Suppressor macrophage (primary cell): ENCODE results near the gene MPND.
"Not testable (repeated sequence)": the region's sequence is repeated elsewhere in the genome, so short reads cannot be mapped to it uniquely, and the experiment has no call there.

ENCODE experiments used
- DNase-seq, 4 experiments: peaks; one replicate each; pipeline ENCODE4 v3.0.0-alpha.2; 2020 to 2022

Gene MPND

DNA sequence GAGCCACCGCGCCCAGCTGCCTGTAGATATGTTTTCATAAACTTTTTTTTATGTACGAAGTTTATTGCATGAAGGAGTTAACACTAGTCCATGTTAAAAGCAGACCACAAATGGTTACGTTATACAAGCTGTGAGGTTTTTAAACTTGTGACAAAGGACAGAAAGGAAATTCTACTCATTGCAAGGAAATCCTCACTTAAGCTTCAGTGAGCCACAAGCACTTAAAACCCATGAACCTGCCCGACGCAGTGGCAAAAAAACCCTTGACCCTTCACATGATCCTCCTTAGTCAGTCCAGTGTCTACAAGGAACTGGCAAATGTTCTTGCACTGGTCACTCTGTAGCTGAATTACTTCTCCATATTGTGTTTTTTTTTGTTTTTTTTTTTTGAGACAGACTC lies 4.2 kb downstream of the MPND start:
- DNase-seq = peak; percentile 78 to 88 (median 87)

DNA sequence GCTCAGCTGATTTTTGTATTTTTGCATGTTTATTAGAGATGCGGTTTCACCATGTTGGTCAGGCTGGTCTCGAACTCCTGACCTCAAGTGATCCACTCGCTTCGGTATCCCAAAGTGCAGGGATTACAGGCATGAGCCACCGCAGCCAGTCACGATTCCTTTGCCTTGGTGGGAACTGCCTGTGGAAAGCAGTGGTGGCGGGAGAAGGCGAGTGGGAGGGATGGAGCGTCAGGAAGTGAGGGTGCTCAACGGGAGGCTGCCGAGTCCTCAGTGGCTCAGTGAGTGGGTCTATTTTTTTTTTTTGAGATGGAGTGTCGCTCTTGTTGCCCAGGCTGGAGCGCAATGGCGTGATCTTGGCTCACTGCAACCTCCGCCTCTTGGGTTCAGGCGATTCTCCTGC lies 5.9 kb downstream of the MPND start:
- not testable (repeated sequence) for DNase-seq

DNA sequence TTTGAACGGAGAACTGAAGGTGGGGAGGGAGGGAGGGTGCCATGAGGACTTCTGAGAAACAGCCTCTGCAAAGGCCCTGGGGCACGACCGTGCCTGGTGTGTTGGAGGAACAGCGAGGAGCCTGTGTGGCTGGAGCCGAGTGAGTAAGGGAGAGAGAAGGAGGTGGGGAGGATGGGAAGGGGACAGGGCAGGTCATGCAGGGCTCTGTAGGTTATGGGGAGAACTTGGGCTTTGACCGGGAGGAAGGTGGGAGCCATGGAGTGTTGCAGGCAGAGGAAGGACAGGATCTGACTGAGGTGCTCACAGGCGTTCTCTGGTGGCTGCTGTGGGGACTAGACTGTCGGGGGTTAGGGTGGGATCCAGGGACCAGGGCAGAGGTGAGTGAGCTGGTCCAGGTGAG lies 6.7 kb downstream of the MPND start:
- no peak for DNase-seq

DNA sequence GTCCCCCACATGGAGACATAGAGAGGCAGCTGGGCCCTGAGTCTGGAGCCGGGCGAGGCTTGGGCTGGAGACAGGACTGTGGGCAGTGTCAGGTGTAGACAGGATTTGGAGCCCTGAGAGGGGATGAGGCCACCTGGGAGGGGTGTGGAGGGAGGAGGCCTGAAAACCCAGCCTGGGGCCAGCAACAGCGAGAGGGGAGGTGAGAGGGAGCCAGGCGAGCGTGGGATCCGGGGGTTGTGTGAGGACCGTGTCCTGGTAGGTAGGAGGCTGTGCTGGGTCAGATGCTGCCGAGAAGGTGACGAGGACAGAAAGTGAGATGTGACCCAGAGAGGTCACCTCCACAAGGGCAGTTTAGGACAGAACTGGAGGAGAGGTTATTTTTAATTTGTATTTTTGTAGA lies 7.4 kb downstream of the MPND start:
- no peak for DNase-seq

DNA sequence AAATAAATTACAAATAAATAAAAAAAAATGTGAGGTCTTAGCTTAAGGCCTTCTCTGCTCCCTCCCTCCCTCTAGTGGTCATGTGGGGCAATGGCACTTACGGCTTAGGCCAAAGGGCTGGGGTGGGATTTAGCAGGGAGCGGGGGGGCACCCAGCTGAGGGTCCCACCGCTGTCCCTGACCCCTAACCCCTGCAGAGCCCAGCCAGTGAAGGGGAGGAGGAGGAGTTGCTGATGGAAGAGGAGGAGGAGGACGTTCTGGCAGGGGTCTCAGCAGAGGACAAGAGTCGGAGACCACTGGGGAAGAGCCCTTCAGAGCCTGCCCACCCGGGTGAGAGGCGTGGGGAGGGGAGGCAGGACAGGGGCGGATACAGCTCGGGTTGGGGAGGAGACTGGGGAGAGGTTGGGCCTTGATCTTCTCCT lies 9.3 kb downstream of the MPND start:
- DNase-seq = peak; percentile 64 to 80 (median 72)

DNA sequence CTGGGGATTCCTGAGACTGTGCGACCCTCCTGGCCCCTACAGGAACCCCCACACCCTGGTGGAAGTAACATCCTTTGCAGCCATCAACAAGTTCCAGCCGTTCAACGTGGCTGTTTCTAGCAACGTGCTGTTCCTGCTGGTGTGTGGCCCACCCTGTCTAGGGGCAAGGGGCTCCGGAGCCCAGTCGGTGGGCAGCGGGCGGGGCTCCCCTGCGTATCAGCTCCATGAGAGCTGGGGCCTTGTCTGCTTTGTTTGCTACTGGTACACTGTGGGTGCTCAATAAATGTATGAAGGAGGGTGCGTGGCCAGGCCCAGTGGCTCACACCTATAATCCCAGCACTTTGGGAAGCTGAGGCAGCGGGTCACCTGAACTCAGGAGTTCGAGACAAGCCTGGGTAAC lies 10.9 kb downstream of the MPND start:
- DNase-seq = no peak

DNA sequence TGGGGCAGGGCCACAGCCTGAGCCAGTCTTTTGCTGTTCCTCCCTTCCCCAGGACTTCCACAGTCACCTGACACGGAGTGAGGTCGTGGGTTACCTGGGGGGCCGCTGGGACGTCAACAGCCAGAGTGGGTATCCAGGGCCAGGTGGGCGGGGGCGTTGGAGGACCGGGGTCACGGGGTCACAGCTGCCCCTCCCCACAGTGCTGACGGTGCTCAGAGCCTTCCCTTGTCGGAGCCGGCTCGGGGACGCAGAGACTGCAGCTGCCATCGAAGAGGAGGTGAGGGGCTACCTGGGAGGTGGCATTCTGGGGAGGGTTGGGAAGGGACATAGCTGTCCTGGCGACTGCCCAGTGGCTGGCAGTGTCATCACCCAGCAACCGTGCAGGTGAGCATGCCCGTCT lies 11.5 kb downstream of the MPND start:
- DNase-seq = no peak

DNA sequence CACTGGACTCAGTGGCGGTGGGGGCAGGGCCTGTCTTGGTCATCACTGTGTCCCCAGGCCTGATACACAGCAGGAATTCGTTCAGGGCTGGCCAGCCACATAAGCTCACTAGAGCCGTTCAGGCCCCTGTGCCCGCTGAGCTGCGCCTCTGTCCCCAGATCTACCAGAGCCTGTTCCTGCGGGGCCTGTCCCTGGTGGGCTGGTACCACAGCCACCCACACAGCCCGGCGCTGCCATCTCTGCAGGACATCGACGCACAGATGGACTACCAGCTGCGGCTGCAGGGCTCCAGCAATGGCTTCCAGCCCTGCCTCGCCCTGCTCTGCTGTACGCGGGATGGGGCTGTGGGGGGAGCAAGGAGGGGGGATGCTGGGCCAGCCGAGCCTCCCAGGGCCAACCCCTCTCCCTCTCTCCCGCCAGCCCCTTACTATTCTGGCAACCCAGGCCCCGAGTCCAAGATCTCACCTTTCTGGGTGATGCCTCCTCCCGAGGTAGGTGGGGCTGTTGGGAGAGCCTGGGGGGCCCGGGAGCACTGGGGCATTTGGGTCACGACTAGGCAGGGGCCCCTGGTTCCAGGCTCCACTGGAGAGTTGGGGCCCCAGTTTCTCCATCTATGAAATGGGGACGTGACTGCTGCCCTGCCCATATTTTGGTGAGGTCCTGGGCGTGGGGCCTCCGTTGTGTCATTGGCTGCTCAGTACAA lies 13.9 kb downstream of the MPND start:
- DNase-seq = no peak

DNA sequence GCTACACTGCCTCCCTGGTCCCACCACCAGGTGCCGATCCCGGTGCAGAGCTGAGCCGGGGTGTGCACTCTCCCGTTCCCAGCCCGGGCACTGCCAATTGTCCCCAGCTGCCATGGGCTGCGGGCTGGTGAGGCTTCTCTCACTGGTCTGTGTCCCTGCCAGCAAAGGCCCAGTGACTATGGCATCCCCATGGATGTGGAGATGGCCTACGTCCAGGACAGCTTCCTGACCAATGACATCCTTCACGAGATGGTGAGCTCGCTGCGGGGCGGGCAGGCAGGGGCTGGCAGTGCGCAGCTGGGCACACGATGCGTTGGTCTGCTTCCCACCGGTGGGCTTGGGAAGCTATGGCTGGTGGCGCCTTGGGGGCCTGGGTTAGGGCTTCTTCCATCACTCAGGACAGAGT lies 14.6 kb downstream of the MPND start:
- DNase-seq = no peak

DNA sequence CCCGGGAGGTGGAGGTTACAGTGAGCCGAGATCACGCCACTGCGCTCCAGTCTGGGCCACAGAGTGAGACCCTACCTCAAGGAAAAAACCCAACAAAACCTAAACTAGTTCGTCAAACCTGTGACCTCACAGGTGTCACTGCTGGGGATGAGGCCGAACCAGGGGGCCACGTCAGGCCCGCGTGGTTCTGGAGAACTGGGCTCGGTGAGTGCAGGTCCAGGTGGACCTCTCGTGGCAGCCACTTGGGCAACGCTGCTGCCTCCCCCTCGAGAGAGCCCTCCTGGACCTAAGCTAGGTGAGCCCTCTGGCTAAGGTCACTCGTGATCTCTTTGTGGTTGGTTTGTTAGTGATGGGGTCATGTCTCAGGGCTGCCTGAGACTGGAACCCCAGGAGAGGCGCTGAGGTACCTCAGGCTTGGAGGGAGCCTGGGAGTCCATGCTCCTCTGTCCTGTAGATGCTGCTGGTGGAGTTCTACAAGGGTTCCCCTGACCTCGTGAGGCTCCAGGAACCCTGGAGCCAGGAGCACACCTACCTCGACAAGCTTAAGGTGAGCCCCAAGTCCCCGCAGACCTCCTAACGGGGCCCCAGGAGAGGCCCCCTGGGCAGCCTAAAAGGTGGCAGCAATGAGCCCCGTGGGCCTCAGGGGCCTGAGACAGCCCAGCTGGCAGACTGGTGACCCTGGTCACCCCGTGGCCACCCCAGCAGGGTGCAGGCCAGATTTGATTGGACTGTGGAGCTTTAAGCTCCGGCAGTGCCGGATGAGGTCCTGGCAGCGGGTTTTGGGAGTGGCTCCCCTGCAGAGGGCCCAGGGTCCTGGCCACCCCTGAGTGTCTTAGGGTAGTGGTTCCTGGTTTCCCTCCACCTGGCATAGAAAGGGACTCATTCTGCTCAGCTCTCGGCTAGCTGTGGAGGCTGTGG lies 15.6 kb downstream of the MPND start:
- no peak for DNase-seq

DNA sequence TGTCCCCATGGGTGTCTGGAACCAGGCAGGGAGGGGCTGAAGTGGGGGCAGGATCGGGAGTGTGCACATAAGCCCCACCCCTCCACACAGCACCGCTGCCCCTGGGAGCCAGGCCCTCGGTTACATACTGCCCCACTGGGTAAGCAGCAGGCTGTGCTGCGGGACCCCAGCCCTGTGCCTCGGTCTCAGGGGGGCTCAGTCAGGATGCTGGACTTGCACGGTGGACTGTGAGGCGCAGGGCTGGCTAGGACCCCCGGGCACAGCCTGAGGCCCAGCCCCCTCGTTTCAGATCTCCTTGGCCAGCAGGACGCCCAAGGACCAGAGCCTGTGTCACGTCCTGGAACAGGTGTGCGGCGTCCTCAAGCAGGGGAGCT lies 16.3 kb downstream of the MPND start:
- no peak for DNase-seq

DNA sequence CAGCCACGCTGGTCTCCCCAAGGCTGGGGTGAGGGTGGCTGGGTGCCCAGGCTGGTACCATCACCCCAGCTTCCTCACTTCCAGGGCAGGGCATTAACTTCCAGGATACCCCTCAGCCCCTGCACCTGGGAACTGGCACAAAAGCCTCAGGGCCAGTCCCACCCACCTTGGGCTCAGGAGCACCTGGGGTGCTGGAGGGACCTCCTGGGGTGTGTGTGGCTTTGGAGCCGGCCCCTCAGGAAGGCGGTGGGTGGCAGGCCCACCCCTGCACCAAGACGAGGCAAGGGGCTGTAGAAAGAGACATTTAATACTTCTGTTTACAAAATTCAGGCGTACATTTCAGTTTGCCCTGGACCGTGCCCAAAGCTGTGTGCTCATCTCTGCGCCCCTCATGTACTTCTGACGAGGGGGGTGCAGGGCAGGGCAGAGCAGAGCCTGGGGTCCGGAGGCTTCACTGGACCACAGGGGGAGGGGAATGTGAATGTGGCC lies 16.8 kb downstream of the MPND start:
- no peak for DNase-seq

DNA sequence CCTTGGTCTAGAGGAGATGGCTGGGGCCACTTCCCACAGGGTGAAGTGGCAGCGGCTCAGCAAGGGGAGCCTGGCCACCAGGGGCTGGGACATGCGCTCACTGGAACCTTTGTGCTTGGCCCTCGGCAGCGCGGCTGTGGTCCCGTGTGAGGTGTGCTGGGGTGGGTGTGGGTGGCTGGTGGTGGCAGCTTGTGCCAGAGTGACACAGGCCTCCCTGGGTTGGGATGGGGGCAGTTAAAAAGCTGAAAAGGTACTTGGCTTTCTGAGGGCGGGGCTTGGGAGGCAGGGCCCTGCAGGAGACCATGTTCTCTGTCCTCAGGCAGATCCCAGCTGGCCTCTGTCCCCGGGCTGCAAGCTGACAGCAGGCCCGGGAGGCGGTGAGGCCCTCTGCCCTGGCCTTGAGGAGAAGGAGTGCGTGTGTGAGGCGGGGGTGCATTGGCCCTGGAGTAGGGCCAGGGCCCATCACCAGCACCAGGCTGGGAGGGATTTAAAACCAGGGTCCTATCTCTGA lies 17.3 kb downstream of the MPND start:
- DNase-seq = no peak

DNA sequence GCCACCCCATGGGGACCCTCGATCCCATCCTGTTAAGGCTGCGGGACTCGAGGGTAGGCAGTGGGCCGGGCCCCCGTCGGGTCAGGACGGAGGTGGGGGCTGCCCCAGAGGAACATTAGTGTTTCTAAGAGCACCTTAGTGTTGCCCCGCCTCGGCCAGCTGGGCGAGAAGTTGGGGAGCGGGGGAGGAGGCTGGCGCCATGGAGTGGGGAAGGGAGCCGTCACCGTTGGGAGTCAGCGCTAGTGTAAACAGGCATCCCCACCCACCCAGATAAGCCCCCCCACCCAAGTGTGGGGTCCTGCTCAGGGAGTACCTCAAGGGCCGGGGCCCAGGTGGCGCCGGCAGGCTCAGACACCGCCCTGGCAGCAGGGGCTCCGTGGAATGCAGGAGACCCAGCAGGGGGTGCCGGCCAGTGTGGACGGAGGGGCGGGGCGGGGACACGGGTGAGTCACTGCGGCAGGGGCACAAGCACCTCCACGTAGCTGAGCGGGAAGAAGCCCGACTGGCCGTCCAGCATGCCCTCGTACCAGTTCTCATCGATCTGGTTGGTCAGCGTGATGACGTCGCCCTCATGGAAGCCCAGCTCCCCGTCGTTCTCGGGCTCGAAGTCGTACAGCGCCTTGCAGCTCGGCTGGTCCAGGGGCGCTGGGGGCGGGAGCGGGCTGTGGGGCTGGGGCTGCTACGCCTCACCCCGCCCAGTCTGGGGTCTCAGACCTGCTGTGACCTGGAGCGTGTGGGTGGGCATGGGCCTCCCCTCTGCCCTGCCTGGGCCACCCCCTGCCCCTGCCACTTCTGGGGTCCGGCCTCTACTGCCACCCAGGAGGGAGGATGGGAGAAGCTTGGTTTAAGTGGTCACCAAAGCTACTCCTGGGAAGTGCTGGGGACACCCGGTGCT lies 18.0 kb downstream of the MPND start:
- no peak for DNase-seq

DNA sequence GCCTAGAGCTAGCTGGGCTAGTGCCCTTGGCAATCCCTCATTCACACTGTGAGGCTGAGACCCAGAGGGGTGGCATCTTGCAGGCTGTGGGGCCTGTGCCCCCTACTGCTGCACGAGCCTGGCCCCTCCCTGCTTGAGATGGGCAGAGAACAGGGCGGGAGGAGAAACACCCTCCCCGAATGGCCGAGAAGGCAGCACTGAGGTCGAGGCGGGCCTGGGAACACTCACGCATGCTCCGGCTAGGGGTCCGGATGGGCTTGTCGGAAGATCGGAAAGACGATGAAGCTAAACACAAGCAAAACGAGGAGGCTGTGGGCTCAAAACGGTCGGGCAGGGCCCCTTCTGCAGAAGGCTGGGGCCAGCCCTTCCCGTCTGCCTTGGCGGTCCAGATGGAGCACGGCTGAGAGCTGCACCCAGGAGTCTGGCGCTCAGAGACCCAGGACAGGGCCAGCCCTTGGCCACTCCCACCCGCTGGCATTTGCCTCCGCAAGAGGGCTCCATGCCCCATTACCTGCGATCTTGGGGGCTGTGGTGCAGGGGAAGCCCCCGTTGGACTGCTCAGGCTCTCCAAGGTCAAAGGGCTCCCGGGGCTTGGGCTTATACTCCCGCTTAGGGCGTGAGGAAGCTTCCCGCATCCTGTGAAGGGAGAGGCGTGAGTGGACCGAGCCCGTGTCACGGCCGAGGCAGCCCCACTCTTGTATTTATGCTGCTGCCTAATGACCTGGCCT lies 18.9 kb downstream of the MPND start:
- DNase-seq = no peak

DNA sequence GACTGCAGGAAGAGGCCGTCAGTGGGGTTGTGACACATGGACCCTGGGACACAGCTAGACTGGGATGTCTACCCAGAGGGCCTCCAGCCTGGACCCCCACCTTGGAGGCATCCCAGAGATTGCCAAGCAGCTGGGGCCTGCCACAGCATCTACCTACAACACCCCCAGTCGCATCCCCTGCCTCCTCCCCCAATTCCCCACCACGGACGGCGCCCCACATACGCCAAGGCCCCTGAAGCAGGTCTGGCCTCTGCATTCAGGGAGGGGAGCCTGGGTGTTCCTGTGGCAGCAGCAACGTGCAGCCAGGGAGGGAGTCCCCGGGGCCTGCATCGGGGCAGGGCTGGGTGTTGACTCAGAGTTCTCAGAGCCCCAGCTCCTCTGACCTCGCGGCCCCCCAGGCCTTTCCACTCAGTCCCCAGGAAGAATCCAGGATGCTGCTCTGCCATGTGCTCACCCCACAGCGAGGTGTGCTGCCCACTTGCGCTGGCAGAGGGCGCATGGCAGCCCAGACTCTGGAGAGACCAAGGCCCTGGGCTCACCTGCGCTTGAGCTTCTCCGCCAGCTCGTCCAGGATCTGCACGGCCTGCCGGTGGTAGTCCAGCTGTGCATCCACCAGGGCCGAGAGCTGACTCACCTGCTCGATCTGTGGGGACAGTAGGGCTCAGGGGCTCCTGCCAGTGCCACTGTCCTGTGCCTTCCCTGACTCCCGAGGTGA lies 19.6 kb downstream of the MPND start:
- no peak for DNase-seq

DNA sequence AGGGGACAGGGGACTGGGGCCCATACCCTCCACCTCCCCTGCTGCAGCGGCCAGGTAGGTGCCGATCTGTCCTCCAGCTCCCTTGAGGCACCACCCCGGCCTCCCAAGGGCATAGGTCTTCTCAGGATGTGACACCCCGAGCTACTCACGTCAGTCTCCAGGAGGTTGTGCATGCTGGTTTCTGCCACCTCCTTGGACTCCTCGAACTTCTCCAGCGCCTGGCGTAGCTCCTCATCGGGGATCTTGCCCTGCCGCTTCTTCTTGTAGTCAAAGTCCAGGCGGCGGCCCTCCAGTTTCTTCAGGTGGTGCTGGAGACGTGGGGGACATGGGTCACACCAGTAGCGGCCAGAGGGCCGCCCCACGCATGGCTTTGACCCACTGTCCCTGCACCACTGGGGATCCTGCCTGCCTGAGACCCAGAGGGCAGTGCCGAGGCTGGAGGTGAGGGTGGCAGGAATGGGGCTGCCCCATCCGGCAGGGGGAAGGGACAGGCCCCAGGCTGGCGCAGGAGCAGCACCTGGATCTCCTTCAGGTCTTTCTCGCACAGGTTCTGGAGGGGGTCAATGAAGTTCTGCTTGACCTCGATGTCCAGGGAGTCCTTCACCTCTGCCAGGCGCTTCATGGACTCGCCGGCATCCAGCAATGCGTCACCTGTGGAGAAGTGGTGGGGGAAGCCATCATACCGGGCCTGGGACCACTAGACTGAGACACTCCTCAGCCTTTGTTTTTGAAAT lies 20.4 kb downstream of the MPND start:
- no peak for DNase-seq

DNA sequence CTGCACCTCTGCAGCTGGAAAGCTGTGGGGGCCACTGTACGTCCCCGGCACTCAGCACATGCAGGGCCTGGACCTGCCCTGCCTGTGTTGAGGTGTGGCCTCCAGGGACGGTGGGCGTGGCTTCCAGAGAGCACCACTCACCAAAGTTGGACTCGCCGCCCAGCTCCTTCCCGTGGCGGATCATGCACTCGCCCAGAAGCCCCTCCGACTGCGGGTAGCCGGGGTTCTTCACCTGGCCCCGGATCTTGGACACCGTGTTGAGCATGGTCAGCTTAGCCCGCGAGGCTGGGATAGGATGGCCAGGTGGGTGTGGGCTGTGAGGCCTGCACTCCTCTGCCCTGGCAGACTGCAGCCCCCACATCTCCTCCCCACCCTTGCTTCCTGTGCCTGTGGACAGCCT lies 22.0 kb downstream of the MPND start:
- DNase-seq = no peak

DNA sequence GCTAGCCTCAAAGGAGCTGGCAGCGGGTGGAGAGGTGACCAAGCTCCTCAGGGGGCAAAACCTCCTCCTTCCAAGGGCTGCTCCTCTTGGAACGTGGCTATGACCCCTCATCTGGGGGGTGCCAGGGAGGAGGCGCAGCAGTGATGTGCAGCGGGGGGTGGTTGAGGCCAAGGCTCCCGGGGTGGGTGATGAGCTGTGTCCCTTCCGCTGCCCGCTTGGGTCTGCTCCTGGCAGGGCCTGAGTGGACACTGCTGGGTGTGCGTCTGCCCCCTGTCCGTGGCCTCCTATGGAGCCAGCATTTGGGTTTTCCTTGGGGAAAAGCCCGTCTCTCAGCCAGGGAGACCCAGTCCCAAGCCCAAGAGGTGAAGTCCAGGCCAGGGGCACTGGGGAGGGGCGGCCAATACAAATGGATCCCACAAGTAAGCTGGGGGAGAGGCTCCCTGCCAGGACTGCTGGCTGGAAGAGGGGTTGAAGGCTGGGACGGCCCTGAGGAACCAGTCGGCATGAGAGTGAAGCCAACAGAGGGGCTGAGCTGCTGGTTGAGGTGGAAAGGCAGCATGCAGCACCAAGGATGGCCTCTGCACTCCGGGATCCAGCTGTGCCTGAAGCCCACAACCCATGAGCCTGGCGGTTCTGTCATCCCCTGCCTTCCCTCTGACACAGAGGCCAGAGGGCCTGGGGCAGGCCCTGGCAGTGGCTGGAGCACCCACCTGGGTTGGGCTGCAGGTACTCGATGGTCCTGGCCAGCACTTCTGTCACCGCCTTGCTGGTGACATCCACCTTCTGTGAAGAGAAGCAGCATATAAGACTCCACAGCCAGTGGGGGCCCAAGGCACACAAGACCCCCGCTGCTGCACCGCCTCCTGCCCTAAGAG lies 22.7 kb downstream of the MPND start:
- DNase-seq = no peak
